Upper lobe of right lung (tissue), 1 donor: ENCODE measurements around the gene AZIN2. TPM values are rescaled to one million over a fixed set of nuclear protein-coding genes. Genes with fewer than 3 reads are reported as not detected.

ENCODE experiments used
- ATAC-seq: fragments of 200-7000 bp; cut with Tn5 transposase; one replicate; pipeline ENCODE4 v1.9.1; 2020; ENCODE audit warnings: mild to moderate bottlenecking, moderate library complexity
- DNase-seq: peaks from one replicate; pipeline ENCODE4 v3.0.0-alpha.2; 2020
- H3K27ac ChIP-seq: fragments of 200-600 bp; one replicate; pipeline ENCODE4 v1.8.0; 2022
- H3K27me3 ChIP-seq: fragments of 200-600 bp; one replicate; pipeline ENCODE4 v1.8.0; 2022; ENCODE audit warnings: mild to moderate bottlenecking
- H3K36me3 ChIP-seq: fragments of 200-600 bp; one replicate; pipeline ENCODE4 v1.8.0; 2022
- H3K4me1 ChIP-seq: fragments of 200-600 bp; one replicate; pipeline ENCODE4 v1.8.0; 2022
- H3K4me3 ChIP-seq: fragments of 200-600 bp; one replicate; pipeline ENCODE4 v1.8.0; 2022; ENCODE audit warnings: mild to moderate bottlenecking
- H3K9me3 ChIP-seq: fragments of 200-600 bp; one replicate; pipeline ENCODE4 v1.8.0; 2022
- intact Hi-C: fragments of 100-400 bp; cut with DNase I; formaldehyde crosslinking; loops from one replicate; pipeline ENCODE4 v1.11.0; 2022
- total RNA-seq: library from RNA; stranded (reverse); fragmentation: NEBNext Ultra II Directional; extraction: Animal tissue kit (Norgen Biotek cat#: 25700); gene quantifications from one replicate; pipeline ENCODE4 v1.2.1, GENCODE V29; 2021
- TF ChIP-seq, protein P1 (sequence below): fragments of 200-600 bp; IDR thresholded peaks from one replicate; pipeline ENCODE4 v1.8.0; 2022; ENCODE audit warnings: antibody characterized with exemption
- donor health status: DM: no; HTN: yes; CAD: no; lungs with severe emphysema.

AZIN2 gene
- total RNA-seq, 1 donor from 2014 or later = 2.3 TPM

DNA sequence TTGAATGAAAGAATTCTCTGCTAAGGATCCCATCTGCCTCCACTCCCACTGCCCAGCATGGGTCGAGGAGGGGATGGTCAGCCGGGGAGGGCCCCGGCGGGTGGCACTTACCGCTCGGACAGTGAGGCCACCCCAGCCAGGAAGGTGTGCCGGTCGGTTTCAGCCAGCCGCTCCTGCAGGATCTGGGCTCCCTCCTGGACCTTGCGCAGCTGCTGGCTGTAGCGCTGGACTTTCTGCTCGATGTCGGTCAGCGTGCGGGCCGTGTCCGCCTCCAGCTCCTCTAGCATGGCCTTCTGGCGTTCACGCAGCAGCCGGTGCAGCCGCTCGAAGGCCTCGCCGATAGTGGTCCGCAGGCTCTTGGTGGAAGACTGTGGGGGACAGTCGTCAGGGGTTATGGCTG lies 78.6 kb downstream of the AZIN2 start:
- TF ChIP-seq, protein P1, sequence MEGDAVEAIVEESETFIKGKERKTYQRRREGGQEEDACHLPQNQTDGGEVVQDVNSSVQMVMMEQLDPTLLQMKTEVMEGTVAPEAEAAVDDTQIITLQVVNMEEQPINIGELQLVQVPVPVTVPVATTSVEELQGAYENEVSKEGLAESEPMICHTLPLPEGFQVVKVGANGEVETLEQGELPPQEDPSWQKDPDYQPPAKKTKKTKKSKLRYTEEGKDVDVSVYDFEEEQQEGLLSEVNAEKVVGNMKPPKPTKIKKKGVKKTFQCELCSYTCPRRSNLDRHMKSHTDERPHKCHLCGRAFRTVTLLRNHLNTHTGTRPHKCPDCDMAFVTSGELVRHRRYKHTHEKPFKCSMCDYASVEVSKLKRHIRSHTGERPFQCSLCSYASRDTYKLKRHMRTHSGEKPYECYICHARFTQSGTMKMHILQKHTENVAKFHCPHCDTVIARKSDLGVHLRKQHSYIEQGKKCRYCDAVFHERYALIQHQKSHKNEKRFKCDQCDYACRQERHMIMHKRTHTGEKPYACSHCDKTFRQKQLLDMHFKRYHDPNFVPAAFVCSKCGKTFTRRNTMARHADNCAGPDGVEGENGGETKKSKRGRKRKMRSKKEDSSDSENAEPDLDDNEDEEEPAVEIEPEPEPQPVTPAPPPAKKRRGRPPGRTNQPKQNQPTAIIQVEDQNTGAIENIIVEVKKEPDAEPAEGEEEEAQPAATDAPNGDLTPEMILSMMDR = no peak
- Histone ChIP-seq H3K27ac (no peak overlapping the region), H3K9me3 (no peaks in the 10 kb centered on the region), H3K4me1 (no peaks in the 10 kb centered on the region), H3K36me3 (peaks cover 17% of the 10 kb centered on the region), H3K27me3 (no peaks in the 10 kb centered on the region), H3K4me3 (no peak overlapping the region)
- ATAC-seq = no peak
- intact Hi-C loops = no loop called here
- DNase-seq = no peak

DNA sequence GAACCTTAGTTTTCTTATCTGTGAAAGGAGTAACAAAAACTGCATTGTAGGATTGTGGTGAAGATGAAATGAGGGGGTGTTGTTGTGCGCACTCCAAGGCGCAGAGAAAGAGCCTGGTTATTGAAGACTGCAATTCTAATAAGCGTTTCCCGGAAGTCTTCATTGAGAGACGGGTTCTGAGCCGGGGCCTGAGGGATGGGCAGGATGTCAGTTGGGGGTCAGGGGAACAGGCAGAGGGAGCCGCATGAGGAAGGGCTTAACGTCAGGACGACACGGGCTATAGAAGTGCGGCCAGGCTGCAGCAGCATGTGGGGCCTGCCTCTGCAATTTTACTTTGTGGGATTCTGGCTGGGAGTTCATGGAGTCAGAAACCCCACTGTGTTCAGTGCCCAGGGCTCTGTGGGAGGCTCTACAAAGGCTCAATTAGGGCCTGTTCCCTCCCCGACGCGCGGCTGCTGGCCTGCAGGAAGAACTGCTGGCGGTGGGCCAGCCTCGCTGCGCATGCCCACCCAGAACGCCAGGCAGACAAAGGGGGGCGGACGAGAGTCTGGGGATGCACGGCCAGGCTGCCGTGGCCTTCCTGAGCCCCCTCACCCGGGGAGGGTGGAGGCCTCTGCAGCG lies 80.2 kb downstream of the AZIN2 start:
- Histone ChIP-seq H3K9me3 (no peaks in the 10 kb centered on the region), H3K27ac (no peak overlapping the region), H3K4me1 (no peaks in the 10 kb centered on the region), H3K27me3 (no peaks in the 10 kb centered on the region), H3K36me3 (peaks cover 17% of the 10 kb centered on the region), H3K4me3 (no peak overlapping the region)
- intact Hi-C loops = no loop called here
- TF ChIP-seq, protein P1 = no peak
- DNase-seq = no peak
- ATAC-seq = peak; percentile 24

DNA sequence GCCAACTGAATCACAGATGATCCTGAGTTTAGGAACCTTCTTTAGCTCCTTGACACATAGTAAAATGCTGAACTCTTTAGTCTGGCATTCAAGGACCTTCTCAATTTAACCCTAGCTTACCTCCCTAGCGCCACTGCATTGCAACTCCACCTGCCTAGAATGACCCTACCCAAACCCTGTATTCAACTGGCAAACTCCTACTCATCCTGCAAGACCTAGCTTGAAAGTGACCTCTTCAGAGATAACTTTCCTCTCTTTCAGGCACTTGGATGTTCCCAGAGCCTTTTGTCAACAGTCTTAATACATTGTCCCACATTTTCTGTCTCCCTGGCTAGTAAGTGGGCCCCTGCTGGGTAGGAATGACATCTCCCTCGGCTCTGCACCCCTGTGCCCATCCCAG lies 81.2 kb downstream of the AZIN2 start:
- Histone ChIP-seq H3K27ac (no peak overlapping the region), H3K27me3 (no peaks in the 10 kb centered on the region), H3K4me1 (no peaks in the 10 kb centered on the region), H3K4me3 (no peak overlapping the region), H3K36me3 (peaks cover 17% of the 10 kb centered on the region), H3K9me3 (no peaks in the 10 kb centered on the region)
- intact Hi-C loops = no loop called here
- TF ChIP-seq, protein P1 = no peak
- no peak for DNase-seq
- ATAC-seq = no peak

DNA sequence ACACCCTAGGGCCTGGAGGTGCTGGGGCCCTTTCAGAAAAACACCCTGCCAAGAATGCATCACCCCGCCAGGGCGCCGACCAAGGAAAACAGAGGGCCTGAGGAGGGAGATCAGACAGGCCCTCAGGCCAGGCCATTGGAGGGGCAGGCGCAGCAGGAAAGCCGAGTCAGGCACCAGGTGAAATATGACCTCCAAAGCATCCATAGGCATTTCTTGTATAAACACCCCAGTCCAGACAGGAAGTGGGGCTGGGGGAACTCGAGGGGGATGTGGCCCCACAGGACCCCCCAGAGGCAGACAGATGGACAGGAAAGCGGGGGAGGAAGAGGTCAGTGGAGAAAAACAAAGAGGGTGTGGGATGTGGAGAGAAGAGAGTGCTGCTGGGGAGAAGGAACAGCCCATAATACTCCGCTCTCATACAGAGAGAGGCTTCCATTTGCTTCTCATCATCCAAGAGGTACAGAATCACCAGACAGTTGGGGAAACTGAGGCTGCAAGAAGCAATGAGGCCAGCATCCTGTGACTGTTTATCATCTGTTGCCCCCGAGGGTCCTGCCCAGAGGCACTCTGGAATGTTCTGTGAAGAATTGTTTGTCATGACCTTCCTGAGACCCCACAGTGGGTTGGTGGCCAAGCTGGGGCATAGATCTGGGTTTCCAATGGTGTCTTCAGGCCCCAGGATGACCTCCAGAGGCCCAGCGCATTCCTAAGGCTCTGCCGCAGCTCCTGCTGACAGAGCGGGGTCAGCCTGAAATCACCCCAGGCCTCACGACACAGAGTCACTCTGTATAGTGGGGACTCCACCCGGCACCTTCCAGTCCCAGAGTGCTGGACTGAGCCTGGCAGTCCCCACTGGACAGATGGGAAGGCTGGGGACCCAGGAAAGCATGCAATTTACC lies 82.9 kb downstream of the AZIN2 start:
- Histone ChIP-seq H3K27ac (no peak overlapping the region), H3K4me1 (no peaks in the 10 kb centered on the region), H3K36me3 (peaks cover 7% of the 10 kb centered on the region), H3K27me3 (no peaks in the 10 kb centered on the region), H3K4me3 (no peak overlapping the region), H3K9me3 (no peaks in the 10 kb centered on the region)
- DNase-seq (peak; percentile 49), ATAC-seq (no peak)
- TF ChIP-seq, protein P1 = no peak
- intact Hi-C loops = no loop called here

DNA sequence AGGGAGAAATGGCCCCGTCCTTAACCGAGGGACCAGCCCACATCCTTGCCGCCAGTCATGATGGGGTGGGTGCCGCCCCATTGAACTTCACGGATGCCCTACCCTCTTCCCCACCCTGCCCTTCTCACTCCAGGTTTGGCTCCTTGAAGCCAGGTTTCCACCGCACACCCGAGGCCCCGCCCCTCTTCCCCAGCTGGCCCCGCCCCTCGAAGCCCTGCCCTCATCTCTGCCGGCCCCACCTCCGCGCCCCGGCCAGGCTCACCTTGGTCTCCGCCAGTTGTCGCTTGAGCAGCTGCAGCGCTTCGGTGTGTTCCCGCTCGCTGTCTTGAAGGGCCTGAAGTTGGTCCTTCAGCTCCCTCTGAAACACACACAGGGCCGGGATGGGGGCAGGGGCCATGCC lies 84.3 kb downstream of the AZIN2 start:
- DNase-seq = no peak
- Histone ChIP-seq H3K27ac (no peak overlapping the region), H3K36me3 (no peaks in the 10 kb centered on the region), H3K27me3 (no peaks in the 10 kb centered on the region), H3K4me1 (no peaks in the 10 kb centered on the region), H3K9me3 (no peaks in the 10 kb centered on the region), H3K4me3 (no peak overlapping the region)
- TF ChIP-seq, protein P1 = no peak
- no peak for ATAC-seq
- intact Hi-C loops = no loop called here
